K562 (cell line): ENCODE data around the gene ATP6V1G2. TPM values are rescaled to one million over a fixed set of nuclear protein-coding genes. Genes with fewer than 3 reads are reported as not detected.
A peak's percentile ranks its signal among the peaks of the same experiment; 100 is the strongest.

Source experiments
- ATAC-seq: fragments of 200-7000 bp; cut with Tn5 transposase; 3 replicates; pipeline ENCODE4 v1.9.1; 2020; ENCODE audit warnings: moderate library complexity
- BruUV-seq: library from RNA; stranded (reverse); fragments of 400-500 nt; replicated peaks from 2 replicates; lab custom pipeline; 2021; lab: Mats Ljungman, UMichigan
- CTCF ChIA-PET: fragments of 300-600 bp; formaldehyde crosslinking; extraction: SDS; loops from one replicate; lab custom pipeline; 2021; ENCODE audit warnings: low intra/inter-chr PET ratio; lab: Yijun Ruan, JAX
- POLR2A ChIA-PET: fragments of 300-600, 350-650 bp; sonication (Branson Sonifier 250); formaldehyde crosslinking; extraction: SDS; loops from one replicate; lab custom pipeline; 2021; ENCODE audit warnings: antibody characterized with exemption, inconsistent platforms; lab: Yijun Ruan, JAX
- DNase-seq, 4 experiments: peaks; one replicate each; pipeline versions ENCODE4 v3.0.0 to v3.0.0-alpha.2; 2011 to 2018; ENCODE audit warnings: low spot score in 3 of 4, mixed read lengths in 3 of 4; ENCODE audit errors: extremely low read depth in 1 of 4
- FAIRE-seq: peaks from 2 replicates; lab custom pipeline; 2011; peaks lifted over from hg19 to GRCh38; lab: Jason Lieb, UNC
- H2AFZ ChIP-seq: 2 replicates; pipeline ENCODE4 v1.6.0; 2011; ENCODE audit warnings: low read depth, low read length, control low read depth, inconsistent platforms
- H3K27ac ChIP-seq: fragments of 200-600 bp; 3 replicates; pipeline ENCODE4 v1.8.0; 2011; ENCODE audit warnings: low read depth, mild to moderate bottlenecking, control low read depth, inconsistent platforms, low read length, moderate library complexity, mixed read lengths; ENCODE audit errors: extremely low read depth
- H3K27me3 ChIP-seq, 2 experiments: fragments of 300-600 bp in 1 of 2; 2 replicates in 1 of 2; 3 replicates in 1 of 2; pipeline versions ENCODE4 v1.6.0 to v1.8.0; 2011; ENCODE audit warnings: inconsistent platforms in 2 of 2, low read length in 2 of 2, mild to moderate bottlenecking in 1 of 2, mixed read lengths in 1 of 2, moderate library complexity in 1 of 2; ENCODE audit not compliant: control insufficient read depth in 2 of 2, insufficient read depth in 2 of 2
- H3K36me3 ChIP-seq: fragments of 300-600 bp; 3 replicates; pipeline ENCODE4 v1.8.0; 2011; ENCODE audit warnings: mild to moderate bottlenecking, low read length, inconsistent platforms; ENCODE audit not compliant: control insufficient read depth, insufficient read depth
- H3K4me1 ChIP-seq, 2 experiments: fragments of 200-600 bp in 1 of 2; replicated peaks in 1 of 2; 2 replicates in 1 of 2; 3 replicates in 1 of 2; pipeline versions ENCODE4 v1.5.1 to v1.8.0; 2011; ENCODE audit warnings: inconsistent platforms in 2 of 2, low read length in 2 of 2, mild to moderate bottlenecking in 1 of 2, mixed read lengths in 1 of 2, moderate library complexity in 1 of 2; ENCODE audit not compliant: control insufficient read depth in 2 of 2, insufficient read depth in 2 of 2
- H3K4me2 ChIP-seq: 2 replicates; pipeline ENCODE4 v1.6.1; 2011; ENCODE audit warnings: low read length, control low read depth, inconsistent platforms, mixed read lengths; ENCODE audit not compliant: insufficient read depth
- H3K4me3 ChIP-seq: fragments of 200-600 bp; sonication (generic), shearing (Covaris generic); 2 replicates; pipeline ENCODE4 v1.5.1; 2016; ENCODE audit warnings: control low read depth, inconsistent platforms
- H3K79me2 ChIP-seq: fragments of 200-600 bp; 3 replicates; pipeline ENCODE4 v1.8.0; 2011; ENCODE audit warnings: low read length, inconsistent platforms; ENCODE audit not compliant: control insufficient read depth, insufficient read depth
- H3K9ac ChIP-seq, 2 experiments: 2 replicates each; pipeline versions ENCODE4 v1.6.0 to v1.6.1; 2011; ENCODE audit warnings: low read depth in 2 of 2, low read length in 2 of 2, control low read depth in 1 of 2, inconsistent platforms in 1 of 2, mild to moderate bottlenecking in 1 of 2, mixed read lengths in 1 of 2; ENCODE audit not compliant: insufficient read depth in 1 of 2
- H3K9me1 ChIP-seq: one replicate; pipeline ENCODE4 v1.6.0; 2011; ENCODE audit warnings: inconsistent platforms, mild to moderate bottlenecking, low read length, moderate library complexity; ENCODE audit not compliant: control insufficient read depth, insufficient read depth
- H3K9me3 ChIP-seq: replicated peaks from 2 replicates; pipeline ENCODE4 v1.5.1; 2011; ENCODE audit warnings: low read depth, low read length, inconsistent platforms; ENCODE audit not compliant: control insufficient read depth, insufficient read depth
- H4K20me1 ChIP-seq: replicated peaks from 2 replicates; pipeline ENCODE4 v1.6.1; 2011; ENCODE audit warnings: low read length, inconsistent platforms, mixed read lengths; ENCODE audit not compliant: control insufficient read depth, insufficient read depth
- ZBTB7A ChIP-seq: IDR thresholded peaks from 2 replicates; pipeline ENCODE4 v1.6.1; 2011; ENCODE audit warnings: low read depth, mild to moderate bottlenecking, low read length, moderate library complexity, borderline replicate concordance; ENCODE audit not compliant: control insufficient read depth
- ZKSCAN1 ChIP-seq: fragments of 150-350 bp; IDR thresholded peaks from 2 replicates; pipeline ENCODE4 v1.6.1; 2016; ENCODE audit warnings: low read depth, low read length
- ZNF263 ChIP-seq: sonication (generic); formaldehyde crosslinking; IDR thresholded peaks from 2 replicates; pipeline ENCODE4 v1.8.0; 2022; ENCODE audit warnings: mild to moderate bottlenecking, missing genetic modification reagents, borderline replicate concordance
- whole genome bisulfite sequencing: fragments of 100-300 bp; shearing (Covaris generic); methylation state at CpG from one replicate; pipeline ENCODE4 v1.1.6; 2016; ENCODE audit warnings: low coverage, mixed read lengths; ENCODE audit not compliant: insufficient coverage; ENCODE audit errors: missing lambda C conversion rate; 5-methylcytosine and 5-hydroxymethylcytosine counted together
- in situ Hi-C: fragments of 300-500 bp; cut with MboI; formaldehyde crosslinking; loops from 4 replicates; pipeline ENCODE4 v1.15.0; 2018; ENCODE audit warnings: inconsistent platforms, mixed read lengths
- intact Hi-C: fragments of 100-400 bp; cut with micrococcal nuclease; formaldehyde crosslinking; loops from 2 replicates; pipeline ENCODE4 v1.14.2; 2022
- polyA plus RNA-seq, 8 experiments: library from polyadenylated mRNA; depleted of rRNA in 4 of 8; stranded (reverse) in 5 of 8; unstranded in 3 of 8; fragments of >200 nt; fragmentation: Nextera tagmentation in 2 of 8; fragmentation: Illumina TruSeq in 1 of 8; extraction: Ambion mirVana in 2 of 8; extraction: Trizol in 1 of 8; gene quantifications; 2 replicates each; pipeline versions ENCODE4 v1.2.1 to v1.2.3, GENCODE V29; 2011 to 2014; ENCODE audit warnings: inconsistent platforms in 1 of 8, missing spikeins in 1 of 8
- total RNA-seq, 7 experiments: library from RNA; depleted of rRNA in 6 of 7; stranded (reverse); fragments of >200 nt in 6 of 7; fragmentation: Illumina TruSeq in 2 of 7; extraction: Trizol in 2 of 7; gene quantifications; 2 replicates each; pipeline versions ENCODE4 v1.2.1 to v1.2.3, GENCODE V29; 2011 to 2021; ENCODE audit warnings: low replicate concordance in 1 of 7
- TF ChIP-seq, protein P1 (sequence below): sonication (generic); formaldehyde crosslinking; IDR thresholded peaks from 2 replicates; pipeline ENCODE4 v1.8.1; 2023; ENCODE audit warnings: mild to moderate bottlenecking, missing genetic modification reagents

ATP6V1G2 gene
- total and polyA plus RNA-seq, 9 of the 15 experiments (the other 6 are each of a cell fraction or from before 2014, with no cell fraction given): 0.14 to 1.5 (median 0.33) TPM

GRCh38 chr6:31585491-31585890, 39.1 kb upstream of the ATP6V1G2 start (continued):
- TF ChIP-seq, protein P1, sequence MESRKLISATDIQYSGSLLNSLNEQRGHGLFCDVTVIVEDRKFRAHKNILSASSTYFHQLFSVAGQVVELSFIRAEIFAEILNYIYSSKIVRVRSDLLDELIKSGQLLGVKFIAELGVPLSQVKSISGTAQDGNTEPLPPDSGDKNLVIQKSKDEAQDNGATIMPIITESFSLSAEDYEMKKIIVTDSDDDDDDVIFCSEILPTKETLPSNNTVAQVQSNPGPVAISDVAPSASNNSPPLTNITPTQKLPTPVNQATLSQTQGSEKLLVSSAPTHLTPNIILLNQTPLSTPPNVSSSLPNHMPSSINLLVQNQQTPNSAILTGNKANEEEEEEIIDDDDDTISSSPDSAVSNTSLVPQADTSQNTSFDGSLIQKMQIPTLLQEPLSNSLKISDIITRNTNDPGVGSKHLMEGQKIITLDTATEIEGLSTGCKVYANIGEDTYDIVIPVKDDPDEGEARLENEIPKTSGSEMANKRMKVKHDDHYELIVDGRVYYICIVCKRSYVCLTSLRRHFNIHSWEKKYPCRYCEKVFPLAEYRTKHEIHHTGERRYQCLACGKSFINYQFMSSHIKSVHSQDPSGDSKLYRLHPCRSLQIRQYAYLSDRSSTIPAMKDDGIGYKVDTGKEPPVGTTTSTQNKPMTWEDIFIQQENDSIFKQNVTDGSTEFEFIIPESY (CRISPR knock-in tag): 0 out of 2 replicates have a peak, but pooled peaks have one; percentile 11

DNA sequence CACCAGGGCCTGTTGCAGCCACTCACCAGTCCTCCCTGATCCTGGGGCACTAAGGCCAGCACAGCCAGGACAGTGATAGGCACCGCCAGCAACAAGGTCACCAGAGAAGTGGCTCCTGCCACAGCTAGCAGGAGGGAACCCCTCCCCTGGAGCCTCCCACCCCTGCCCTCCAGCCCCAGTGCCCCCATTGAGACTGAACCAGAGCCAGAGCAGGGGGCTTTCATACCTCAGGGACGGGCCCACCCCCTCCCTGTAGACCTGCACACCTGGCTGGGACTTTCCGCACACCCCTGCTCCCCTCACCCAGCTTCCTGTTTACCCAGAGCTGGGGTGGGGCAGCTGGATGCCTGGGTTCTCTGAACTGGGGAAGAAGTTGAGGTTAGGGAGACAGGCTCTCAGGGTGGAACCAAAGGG, 35.8 kb upstream of the ATP6V1G2 start, which contains the start of gene LTB:
LTB (minus strand) TSS at position 195 of the 414 bp plus-strand sequence; CDS start at position 188, 7 bp downstream.
- ATAC-seq: no peak
- CTCF ChIA-PET: no interaction called here
- WGBS: 60% methylated on average over 3 of the region's 3 CpGs
- H3K9me3 ChIP-seq: no peaks in the 10 kb centered on the region
- peaks cover 17 to 29% of the 10 kb centered on the region in 2 experiments for H3K4me1 ChIP-seq
- H2AFZ ChIP-seq: peak within 1 kb of the TSS; percentile 97
- peak within 1 kb of the TSS; percentile 45; the same call in 1 of the 3 replicates for H3K27ac ChIP-seq
- H3K4me3 ChIP-seq: peak within 1 kb of the TSS; percentile 62
- intact Hi-C loops (loop anchor here (10.0 kb wide), 1 partner anchor 387 kb away; no protein-coding TSS in a partner anchor), in situ Hi-C loops (no loop called here)
- no peak for FAIRE-seq
- peak within 1 kb of the TSS; percentile 75 to 97 for H3K9ac ChIP-seq
- H3K9me1 ChIP-seq: no peaks in the 10 kb centered on the region
- H4K20me1 ChIP-seq: no peaks in the 10 kb centered on the region
- no peaks in the 10 kb centered on the region for H3K79me2 ChIP-seq
- no TSS peak for BruUV-seq
- TF ChIP-seq ZBTB7A (peak; percentile 23; the same call in 1 of the 2 replicates), ZNF263 (peak; percentile 53; the same call in 1 of the 2 replicates), ZKSCAN1 (no peak)
- H3K27me3 ChIP-seq: no peaks in the 10 kb centered on the region
- DNase-seq: no peak
- no peaks in the 10 kb centered on the region for H3K36me3 ChIP-seq
- peak within 1 kb of the TSS; percentile 91 for H3K4me2 ChIP-seq
- POLR2A ChIA-PET: interaction anchor here (0.6 to 3.1 kb wide), 12 partner anchors 8 to 700 kb away, joined by 3 to 20 read pairs (median 4); partner anchors contain the start of genes DDX39B and TNF
